IMR-90 (cell line): ENCODE data around the gene CSNK2A1. TPM values are rescaled to one million over a fixed set of nuclear protein-coding genes. Genes with fewer than 3 reads are reported as not detected.

Source experiments
- ATAC-seq: fragments of 200-7000 bp; cut with Tn5 transposase; 2 replicates; pipeline ENCODE4 v1.9.1; 2020; ENCODE audit warnings: low read depth, mild to moderate bottlenecking, moderate library complexity
- BruUV-seq: library from RNA; stranded (reverse); fragments of 400-500 nt; replicated peaks from 2 replicates; lab custom pipeline; 2021; lab: Mats Ljungman, UMichigan
- CTCF ChIA-PET: fragments of 300-600 bp; formaldehyde crosslinking; extraction: SDS; loops from one replicate; lab custom pipeline; 2021; ENCODE audit warnings: antibody characterized with exemption; lab: Yijun Ruan, JAX
- POLR2A ChIA-PET: fragments of 300-600 bp; sonication (Branson Sonifier 250); formaldehyde crosslinking; loops from one replicate; lab custom pipeline; 2022; ENCODE audit warnings: antibody characterized with exemption; ENCODE audit not compliant: unreplicated experiment; lab: Charles Lee
- DNase-seq: peaks from one replicate; pipeline ENCODE4 v3.0.0; 2013
- H2AFZ ChIP-seq: replicated peaks from 2 replicates; pipeline ENCODE3; 2013; ENCODE audit warnings: low read length, mild to moderate bottlenecking; ENCODE audit not compliant: poor library complexity
- H2AK5ac ChIP-seq: 2 replicates; pipeline ENCODE4 v1.6.1; 2013; ENCODE audit warnings: low read depth, low read length, inconsistent platforms
- H2AK9ac ChIP-seq: replicated peaks from 2 replicates; pipeline ENCODE3; 2013; ENCODE audit warnings: mild to moderate bottlenecking, low read depth, low read length, moderate library complexity; ENCODE audit not compliant: poor library complexity
- H2BK120ac ChIP-seq: 2 replicates; pipeline ENCODE4 v1.6.1; 2013; ENCODE audit warnings: low read depth, low read length, inconsistent platforms
- H2BK15ac ChIP-seq: 3 replicates; pipeline ENCODE4 v1.6.1; 2013; ENCODE audit warnings: low read depth, low read length, inconsistent platforms
- H2BK20ac ChIP-seq: 2 replicates; pipeline ENCODE4 v1.6.1; 2013; ENCODE audit warnings: low read depth, mild to moderate bottlenecking, inconsistent platforms, low read length, moderate library complexity
- H2BK5ac ChIP-seq: 2 replicates; pipeline ENCODE4 v1.6.1; 2013; ENCODE audit warnings: mild to moderate bottlenecking, low read depth, low read length, inconsistent platforms; ENCODE audit not compliant: poor library complexity, severe bottlenecking
- H3K14ac ChIP-seq: replicated peaks from 2 replicates; pipeline ENCODE4 v1.6.1; 2013; ENCODE audit warnings: low read depth, low read length, inconsistent platforms
- H3K18ac ChIP-seq: 2 replicates; pipeline ENCODE4 v1.6.1; 2013; ENCODE audit warnings: low read depth, low read length, control low read depth
- H3K23ac ChIP-seq: 2 replicates; pipeline ENCODE4 v1.6.1; 2013; ENCODE audit warnings: low read depth, low read length, inconsistent platforms
- H3K27ac ChIP-seq: 2 replicates; pipeline ENCODE4 v1.5.1; 2013; ENCODE audit warnings: mild to moderate bottlenecking, control low read depth, low read length; ENCODE audit not compliant: insufficient read depth
- H3K27me3 ChIP-seq: 2 replicates; pipeline ENCODE4 v1.6.1; 2013; ENCODE audit warnings: low read length; ENCODE audit not compliant: control insufficient read depth, insufficient read depth
- H3K36me3 ChIP-seq: 2 replicates; pipeline ENCODE4 v1.6.1; 2013; ENCODE audit warnings: low read length, mixed read lengths; ENCODE audit not compliant: control insufficient read depth, insufficient read depth
- H3K4ac ChIP-seq: 2 replicates; pipeline ENCODE4 v1.6.1; 2013; ENCODE audit warnings: low read depth, low read length, inconsistent platforms
- H3K4me1 ChIP-seq: 2 replicates; pipeline ENCODE4 v1.6.1; 2013; ENCODE audit warnings: low read length, mixed read lengths; ENCODE audit not compliant: control insufficient read depth, insufficient read depth
- H3K4me2 ChIP-seq: 2 replicates; pipeline ENCODE4 v1.6.1; 2013; ENCODE audit warnings: low read depth, mild to moderate bottlenecking, control low read depth, low read length, moderate library complexity
- H3K4me3 ChIP-seq: 2 replicates; pipeline ENCODE4 v1.5.1; 2013; ENCODE audit warnings: low read depth, mild to moderate bottlenecking, control low read depth, low read length, moderate library complexity; ENCODE audit not compliant: insufficient read depth
- H3K56ac ChIP-seq: 2 replicates; pipeline ENCODE4 v1.6.1; 2013; ENCODE audit warnings: low read length, inconsistent platforms; ENCODE audit not compliant: insufficient read depth; ENCODE audit errors: extremely low read depth
- H3K79me1 ChIP-seq, 2 experiments: 2 replicates each; pipeline ENCODE4 v1.6.1; 2013; ENCODE audit warnings: low read length in 2 of 2, inconsistent platforms in 1 of 2, low read depth in 1 of 2
- H3K9ac ChIP-seq: 2 replicates; pipeline ENCODE4 v1.6.1; 2013; ENCODE audit warnings: low read depth, low read length, control low read depth
- H3K9me1 ChIP-seq: 2 replicates; pipeline ENCODE4 v1.6.1; 2013; ENCODE audit warnings: low read length, inconsistent platforms; ENCODE audit not compliant: insufficient read depth
- H3K9me3 ChIP-seq: 2 replicates; pipeline ENCODE4 v1.6.1; 2013; ENCODE audit warnings: low read length; ENCODE audit not compliant: control insufficient read depth, insufficient read depth
- H4K20me1 ChIP-seq: 2 replicates; pipeline ENCODE4 v1.6.1; 2013; ENCODE audit warnings: low read length, inconsistent platforms; ENCODE audit not compliant: insufficient read depth
- H4K5ac ChIP-seq: 2 replicates; pipeline ENCODE4 v1.6.1; 2013; ENCODE audit warnings: mild to moderate bottlenecking, low read depth, low read length, control low read depth
- H4K8ac ChIP-seq, 2 experiments: 2 replicates each; pipeline ENCODE4 v1.6.1; 2013; ENCODE audit warnings: low read depth in 2 of 2, low read length in 2 of 2, control low read depth in 1 of 2, inconsistent platforms in 1 of 2
- H4K91ac ChIP-seq: 2 replicates; pipeline ENCODE4 v1.6.1; 2013; ENCODE audit warnings: low read depth, low read length, inconsistent platforms; ENCODE audit not compliant: insufficient read depth
- BHLHE40 ChIP-seq: fragments of 150-350 bp; IDR thresholded peaks from 2 replicates; pipeline ENCODE4 v1.6.1; 2016; ENCODE audit warnings: mild to moderate bottlenecking, low read depth, low read length
- CEBPB ChIP-seq: IDR thresholded peaks from 2 replicates; pipeline ENCODE4 v1.6.1; 2012; ENCODE audit warnings: low read depth, low read length, improper control_type of control experiment
- CHD1 ChIP-seq: IDR thresholded peaks from 2 replicates; pipeline ENCODE4 v1.6.1; 2012; ENCODE audit warnings: low read depth, low read length, improper control_type of control experiment
- CTCF ChIP-seq: conservative IDR thresholded peaks from 2 replicates; pipeline ENCODE4 v1.5.1; 2012; ENCODE audit warnings: mild to moderate bottlenecking, low read depth, low read length, improper control_type of control experiment
- ELK1 ChIP-seq: fragments of 150-350 bp; IDR thresholded peaks from 2 replicates; pipeline ENCODE4 v1.6.1; 2016; ENCODE audit warnings: low read depth, mild to moderate bottlenecking, low read length, moderate library complexity, borderline replicate concordance
- FOS ChIP-seq: fragments of 150-350 bp; IDR thresholded peaks from 2 replicates; pipeline ENCODE4 v1.6.1; 2016; ENCODE audit warnings: low read depth, low read length
- MAFK ChIP-seq: IDR thresholded peaks from 2 replicates; pipeline ENCODE4 v1.6.1; 2012; ENCODE audit warnings: low read depth, low read length, improper control_type of control experiment
- MAZ ChIP-seq: IDR thresholded peaks from 2 replicates; pipeline ENCODE4 v1.6.1; 2012; ENCODE audit warnings: low read depth, mild to moderate bottlenecking, low read length, improper control_type of control experiment, moderate library complexity, borderline replicate concordance
- MXI1 ChIP-seq: IDR thresholded peaks from 2 replicates; pipeline ENCODE4 v1.6.1; 2012; ENCODE audit warnings: low read depth, mild to moderate bottlenecking, low read length, moderate library complexity, borderline replicate concordance
- NFE2L2 ChIP-seq: fragments of 150-350 bp; IDR thresholded peaks from 2 replicates; pipeline ENCODE4 v1.6.1; 2016; ENCODE audit warnings: low read depth, mild to moderate bottlenecking, low read length
- POLR2A ChIP-seq: IDR thresholded peaks from 2 replicates; pipeline ENCODE4 v1.6.1; 2012; ENCODE audit warnings: mild to moderate bottlenecking, low read depth, low read length
- RAD21 ChIP-seq: IDR thresholded peaks from 2 replicates; pipeline ENCODE4 v1.6.1; 2012; ENCODE audit warnings: low read length, improper control_type of control experiment
- RCOR1 ChIP-seq: IDR thresholded peaks from 2 replicates; pipeline ENCODE4 v1.6.1; 2012; ENCODE audit warnings: mild to moderate bottlenecking, low read length, improper control_type of control experiment; ENCODE audit not compliant: insufficient replicate concordance
- RFX5 ChIP-seq: IDR thresholded peaks from 2 replicates; pipeline ENCODE4 v1.8.0; 2012; ENCODE audit warnings: low read depth, mild to moderate bottlenecking, low read length, moderate library complexity
- SMC3 ChIP-seq: fragments of 150-350 bp; IDR thresholded peaks from 2 replicates; pipeline ENCODE4 v1.6.1; 2016; ENCODE audit warnings: low read depth, mild to moderate bottlenecking, antibody characterized with exemption, low read length, moderate library complexity
- USF2 ChIP-seq: fragments of 150-350 bp; IDR thresholded peaks from 2 replicates; pipeline ENCODE4 v1.6.1; 2017; ENCODE audit warnings: mild to moderate bottlenecking, antibody characterized with exemption, low read length, low read depth
- WGBS, 2 experiments: methylation state at CpG; one replicate each; pipeline versions ENCODE4 v1.1.5 to v1.1.7; 2013; ENCODE audit warnings: missing lambda C conversion rate in 2 of 2; ENCODE audit not compliant: insufficient read length in 1 of 2; ENCODE audit errors: extremely low coverage in 2 of 2; 5-methylcytosine and 5-hydroxymethylcytosine counted together
- dilution Hi-C: fragments of 300-500 bp; cut with HindIII; formaldehyde crosslinking; loops from one replicate; pipeline ENCODE4 v1.14.3; 2018; ENCODE audit warnings: low sequenced_read_pairs; ENCODE audit not compliant: unreplicated experiment
- in situ Hi-C: fragments of 300-500 bp; cut with MboI; formaldehyde crosslinking; loops from 3 replicates; pipeline ENCODE4 v1.14.3; 2019; ENCODE audit warnings: low sequenced_read_pairs, inconsistent platforms, mixed read lengths
- intact Hi-C: fragments of 100-400 bp; cut with micrococcal nuclease; formaldehyde crosslinking; loops from 2 replicates; pipeline ENCODE4 v1.10.0; 2022
- polyA plus RNA-seq, 3 experiments: library from polyadenylated mRNA; depleted of rRNA; stranded (reverse); fragments of >200 nt; gene quantifications; 2 replicates each; pipeline ENCODE4 v1.2.3, GENCODE V29; 2012; ENCODE audit warnings: low replicate concordance in 1 of 3
- total RNA-seq: library from RNA; depleted of rRNA; stranded (reverse); fragments of >200 nt; gene quantifications from 2 replicates; pipeline ENCODE4 v1.2.3, GENCODE V29; 2012

Gene CSNK2A1
- total and polyA plus RNA-seq, 2 of the 4 experiments (the other 2 are of a cell fraction): 86.3 to 151 TPM

- Histone ChIP-seq H3K9me1 (no peaks in the 10 kb centered on the region; the same call in 1 of the 2 replicates), H2AFZ (no peak overlapping the region), H4K5ac (no peak overlapping the region), H3K27ac (no peak overlapping the region), H3K4me1 (no peaks in the 10 kb centered on the region), H3K9me3 (no peaks in the 10 kb centered on the region), H3K4me2 (no peak overlapping the region), H2BK20ac (no peak overlapping the region), H2BK120ac (no peak overlapping the region), H3K14ac (no peak overlapping the region), H2AK9ac (peak overlapping the region; percentile 46), H3K56ac (no peak overlapping the region), H3K9ac (no peak overlapping the region), H3K79me1 (peaks cover 0 to 31% of the 10 kb centered on the region in 2 experiments; a peak in 2 of 4 replicates), H4K91ac (no peak overlapping the region), H4K20me1 (peaks cover 24% of the 10 kb centered on the region), H3K23ac (no peak overlapping the region), H2BK15ac (no peak overlapping the region), H3K4me3 (no peak overlapping the region), H3K4ac (no peak overlapping the region), H3K27me3 (no peaks in the 10 kb centered on the region), H3K18ac (no peak overlapping the region), H4K8ac (no peak overlapping the region), H3K36me3 (peaks cover 72% of the 10 kb centered on the region), H2AK5ac (no peak overlapping the region), H2BK5ac (no peak overlapping the region)
- TF ChIP-seq ELK1: no peak
- no peak for TF ChIP-seq RCOR1
- no peak for TF ChIP-seq SMC3
- TF ChIP-seq BHLHE40: no peak
- no peak for TF ChIP-seq CTCF
- no peak for TF ChIP-seq POLR2A
- no peak for TF ChIP-seq FOS
- TF ChIP-seq RAD21: no peak
- TF ChIP-seq RFX5: no peak
- no peak for TF ChIP-seq USF2
- no peak for TF ChIP-seq MAFK
- TF ChIP-seq NFE2L2: no peak
- TF ChIP-seq MXI1: no peak
- no peak for TF ChIP-seq CEBPB
- TF ChIP-seq MAZ: no peak
- TF ChIP-seq CHD1: no peak
- ChIA-PET CTCF (no interaction called here), POLR2A (no interaction called here)
- dilution Hi-C loops: no loop called here
- DNase-seq: no peak
- WGBS, 2 experiments: 96% methylated on average over 10 of the region's 13 CpGs; no CpG with 5 or more reads in 1 of the 2 experiments
- no peak for ATAC-seq
- intact Hi-C loops: no loop called here
- in situ Hi-C loops: loop anchor here (5.0 kb wide), 1 partner anchor 80 kb away; no protein-coding TSS in a partner anchor
- BruUV-seq: no TSS peak
Observed at GRCh38 chr20:432208-432607, 111.4 kb downstream of the CSNK2A1 start.
